Measurements from ENCODE around the gene CRELD2. TPM values are rescaled to one million over a fixed set of nuclear protein-coding genes. Genes with fewer than 3 reads are reported as not detected.

The CRELD2 gene
- total RNA-seq, 1 donor from 2014 or later: 42.7 TPM

DNA sequence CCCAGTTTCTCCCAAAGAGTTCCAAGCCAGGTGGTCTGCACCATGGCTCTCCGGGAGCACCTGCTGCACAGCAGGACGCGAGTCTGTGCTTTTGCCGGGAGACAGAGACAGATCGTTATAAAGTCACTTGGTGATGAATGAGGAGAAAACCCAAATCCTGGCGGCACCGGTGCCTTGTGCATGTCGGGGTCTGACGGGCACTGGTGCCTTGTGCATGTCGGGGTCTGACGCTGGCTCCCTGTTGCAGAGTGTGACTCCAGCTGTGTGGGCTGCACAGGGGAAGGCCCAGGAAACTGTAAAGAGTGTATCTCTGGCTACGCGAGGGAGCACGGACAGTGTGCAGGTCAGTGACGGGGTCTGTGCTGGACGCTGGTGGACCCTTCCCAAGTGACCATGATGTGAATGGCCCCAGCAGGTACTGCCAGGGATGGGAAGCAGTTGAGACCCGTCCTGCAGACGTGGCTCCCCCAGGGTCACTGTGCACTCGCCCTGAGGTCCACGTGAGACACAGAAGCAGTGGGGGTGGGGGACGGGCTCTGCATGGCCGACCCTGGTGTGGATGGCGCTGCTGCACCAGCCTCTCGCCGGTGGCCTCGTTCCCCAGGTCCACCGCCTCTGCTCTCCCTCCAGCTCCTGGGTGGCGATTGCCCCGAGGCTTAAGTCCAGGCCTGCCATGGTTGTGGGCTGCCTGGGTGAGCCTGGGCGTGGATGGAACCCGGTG is 5.8 kb downstream of the CRELD2 start:
- Histone ChIP-seq H3K4me1 (peaks cover 6% of the 10 kb centered on the region), H3K27ac (no peak overlapping the region), H3K36me3 (peaks cover 26% of the 10 kb centered on the region), H3K27me3 (ENCODE audit: low read depth) (peaks cover 8% of the 10 kb centered on the region), H3K4me3 (no peak overlapping the region), H3K9me3 (no peaks in the 10 kb centered on the region)
- TF ChIP-seq, protein P1, sequence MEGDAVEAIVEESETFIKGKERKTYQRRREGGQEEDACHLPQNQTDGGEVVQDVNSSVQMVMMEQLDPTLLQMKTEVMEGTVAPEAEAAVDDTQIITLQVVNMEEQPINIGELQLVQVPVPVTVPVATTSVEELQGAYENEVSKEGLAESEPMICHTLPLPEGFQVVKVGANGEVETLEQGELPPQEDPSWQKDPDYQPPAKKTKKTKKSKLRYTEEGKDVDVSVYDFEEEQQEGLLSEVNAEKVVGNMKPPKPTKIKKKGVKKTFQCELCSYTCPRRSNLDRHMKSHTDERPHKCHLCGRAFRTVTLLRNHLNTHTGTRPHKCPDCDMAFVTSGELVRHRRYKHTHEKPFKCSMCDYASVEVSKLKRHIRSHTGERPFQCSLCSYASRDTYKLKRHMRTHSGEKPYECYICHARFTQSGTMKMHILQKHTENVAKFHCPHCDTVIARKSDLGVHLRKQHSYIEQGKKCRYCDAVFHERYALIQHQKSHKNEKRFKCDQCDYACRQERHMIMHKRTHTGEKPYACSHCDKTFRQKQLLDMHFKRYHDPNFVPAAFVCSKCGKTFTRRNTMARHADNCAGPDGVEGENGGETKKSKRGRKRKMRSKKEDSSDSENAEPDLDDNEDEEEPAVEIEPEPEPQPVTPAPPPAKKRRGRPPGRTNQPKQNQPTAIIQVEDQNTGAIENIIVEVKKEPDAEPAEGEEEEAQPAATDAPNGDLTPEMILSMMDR (IDR thresholded peaks at IDR 0.05): no peak
- ATAC-seq (no peak), DNase-seq (no peak)
- intact Hi-C loops (cut with DNase I): loop anchor here (10.0 kb wide), 1 partner anchor 111 kb away; no protein-coding TSS in a partner anchor

- TF ChIP-seq, protein P1 (IDR thresholded peaks at IDR 0.05): no peak
- no peak for ATAC-seq
- peak overlapping the region; percentile 3 for H3K27ac ChIP-seq
- no peak overlapping the region for H3K4me3 ChIP-seq
- peaks cover 19% of the 10 kb centered on the region for H3K36me3 ChIP-seq
- H3K4me1 ChIP-seq: peaks cover 10% of the 10 kb centered on the region
- peaks cover 8% of the 10 kb centered on the region for H3K27me3 ChIP-seq (ENCODE audit: low read depth)
- no peaks in the 10 kb centered on the region for H3K9me3 ChIP-seq
- DNase-seq: no peak
- intact Hi-C loops (cut with DNase I): loop anchor here (10.0 kb wide), 1 partner anchor 109 kb away; no protein-coding TSS in a partner anchor
These were observed 7.2 kb downstream of the CRELD2 start for GRCh38 chr22:49925525-49926128.

- no peaks in the 10 kb centered on the region for H3K9me3 ChIP-seq
- peaks cover 8% of the 10 kb centered on the region for H3K27me3 ChIP-seq (ENCODE audit: low read depth)
- H3K27ac ChIP-seq: no peak overlapping the region
- peaks cover 23% of the 10 kb centered on the region for H3K4me1 ChIP-seq
- ATAC-seq (no peak), DNase-seq (no peak)
- intact Hi-C loops (cut with DNase I): loop anchor here (10.0 kb wide), 1 partner anchor 108 kb away; no protein-coding TSS in a partner anchor
- TF ChIP-seq, protein P1 (IDR thresholded peaks at IDR 0.05): no peak
- no peak overlapping the region for H3K4me3 ChIP-seq
- H3K36me3 ChIP-seq: peaks cover 15% of the 10 kb centered on the region
These were observed 8.5 kb downstream of the CRELD2 start for GRCh38 chr22:49926916-49927315.

- H3K36me3 ChIP-seq: peaks cover 15% of the 10 kb centered on the region
- peaks cover 31% of the 10 kb centered on the region for H3K4me1 ChIP-seq
- H3K27me3 ChIP-seq (ENCODE audit: low read depth): peaks cover 8% of the 10 kb centered on the region
- ATAC-seq (no peak), DNase-seq (no peak)
- H3K4me3 ChIP-seq: no peak overlapping the region
- intact Hi-C loops (cut with DNase I): loop anchor here (10.0 kb wide), 1 partner anchor 107 kb away; no protein-coding TSS in a partner anchor
- H3K9me3 ChIP-seq: no peaks in the 10 kb centered on the region
- H3K27ac ChIP-seq: no peak overlapping the region
- TF ChIP-seq, protein P1 (IDR thresholded peaks at IDR 0.05): no peak
These were observed 9.2 kb downstream of the CRELD2 start for GRCh38 chr22:49927483-49928184.

- no peak overlapping the region for H3K27ac ChIP-seq
- H3K4me1 ChIP-seq: peaks cover 36% of the 10 kb centered on the region
- peaks cover 13% of the 10 kb centered on the region for H3K36me3 ChIP-seq
- intact Hi-C loops (cut with DNase I): loop anchor here (10.0 kb wide), 1 partner anchor 107 kb away; no protein-coding TSS in a partner anchor
- H3K9me3 ChIP-seq: no peaks in the 10 kb centered on the region
- H3K27me3 ChIP-seq (ENCODE audit: low read depth): peaks cover 8% of the 10 kb centered on the region
- TF ChIP-seq, protein P1 (IDR thresholded peaks at IDR 0.05): no peak
- H3K4me3 ChIP-seq: no peak overlapping the region
- ATAC-seq (no peak), DNase-seq (no peak)
These were observed 9.7 kb downstream of the CRELD2 start for GRCh38 chr22:49928185-49928495.

All from lower lobe of right lung (tissue), 2 donors.